Fibroblast of lung (primary cell): ENCODE measurements around the gene KIRREL3. TPM values are rescaled to one million over a fixed set of nuclear protein-coding genes. Genes with fewer than 3 reads are reported as not detected.

Source experiments
- DNase-seq, 2 donors: peaks; one replicate each; pipeline versions ENCODE4 v3.0.0 to v3.0.0-alpha.2; 2010; ENCODE audit warnings: low read depth in 2 of 2
- H2AFZ ChIP-seq: 2 replicates; pipeline ENCODE4 v1.5.1; 2012; ENCODE audit warnings: low read length, control low read depth, inconsistent platforms
- H3K27ac ChIP-seq: 2 replicates; pipeline ENCODE4 v1.5.1; 2011; ENCODE audit warnings: low read length, control low read depth; ENCODE audit not compliant: insufficient read depth
- H3K27me3 ChIP-seq: 2 replicates; pipeline ENCODE4 v1.5.1; 2011; ENCODE audit warnings: mild to moderate bottlenecking, low read length; ENCODE audit not compliant: control insufficient read depth, insufficient read depth
- H3K36me3 ChIP-seq: 2 replicates; pipeline ENCODE4 v1.5.1; 2011; ENCODE audit warnings: low read length; ENCODE audit not compliant: control insufficient read depth, insufficient read depth
- H3K4me1 ChIP-seq: 2 replicates; pipeline ENCODE4 v1.5.1; 2011; ENCODE audit warnings: low read length; ENCODE audit not compliant: control insufficient read depth, insufficient read depth; ENCODE audit errors: extremely low read depth
- H3K4me2 ChIP-seq: 2 replicates; pipeline ENCODE4 v1.5.1; 2011; ENCODE audit warnings: low read length, control low read depth; ENCODE audit not compliant: insufficient read depth; ENCODE audit errors: extremely low read depth
- H3K4me3 ChIP-seq, 4 experiments: fragments of 200-600 bp in 1 of 4; sonication (generic) in 1 of 4; replicated peaks in 1 of 4; 2 replicates each; pipeline ENCODE4 v1.5.1; 2011 to 2016; ENCODE audit warnings: low read length in 4 of 4, low read depth in 3 of 4, mild to moderate bottlenecking in 3 of 4, control low read depth in 2 of 4, inconsistent platforms in 1 of 4, mixed read lengths in 1 of 4; ENCODE audit not compliant: insufficient read depth in 1 of 4; ENCODE audit errors: control extremely low read depth in 1 of 4
- H3K79me2 ChIP-seq: 2 replicates; pipeline ENCODE4 v1.5.1; 2012; ENCODE audit warnings: mild to moderate bottlenecking, low read length, inconsistent platforms; ENCODE audit not compliant: control insufficient read depth, insufficient read depth
- H3K9ac ChIP-seq: 2 replicates; pipeline ENCODE4 v1.5.1; 2011; ENCODE audit warnings: mild to moderate bottlenecking, low read length, control low read depth; ENCODE audit not compliant: insufficient read depth
- H3K9me3 ChIP-seq: 2 replicates; pipeline ENCODE4 v1.5.1; 2012; ENCODE audit warnings: low read depth, low read length; ENCODE audit not compliant: control insufficient read depth, insufficient read depth
- H4K20me1 ChIP-seq: 2 replicates; pipeline ENCODE4 v1.5.1; 2011; ENCODE audit warnings: low read length; ENCODE audit not compliant: control insufficient read depth, insufficient read depth; ENCODE audit errors: extremely low read depth
- CTCF ChIP-seq, 2 donors: IDR thresholded peaks in 1 of 2; conservative IDR thresholded peaks in 1 of 2; 1 replicate in 1 of 2; 2 replicates in 1 of 2; pipeline ENCODE4 v1.5.1; 2011 to 2012; ENCODE audit warnings: low read length in 2 of 2, control low read depth in 1 of 2, inconsistent platforms in 1 of 2, low read depth in 1 of 2, mild to moderate bottlenecking in 1 of 2
- EZH2 ChIP-seq: IDR thresholded peaks from 2 replicates; pipeline ENCODE4 v1.5.1; 2012; ENCODE audit warnings: low read length, control low read depth, mild to moderate bottlenecking; ENCODE audit errors: missing control alignments
- polyA plus RNA-seq, 2 donors: library from polyadenylated mRNA; depleted of rRNA in 1 of 2; stranded (reverse) in 1 of 2; unstranded in 1 of 2; fragments of >200 nt; gene quantifications; 2 replicates each; pipeline ENCODE4 v1.2.1, GENCODE V29; 2011 to 2012; ENCODE audit warnings: missing spikeins in 1 of 2
- total RNA-seq: library from RNA; depleted of rRNA; stranded (reverse); fragments of >200 nt; gene quantifications from 2 replicates; pipeline ENCODE4 v1.2.1, GENCODE V29; 2014

The KIRREL3 gene
- total and polyA plus RNA-seq, 2 donors (not counting 1 experiment from before 2014, with no cell fraction given) = 2.8 to 6.1 TPM

DNA sequence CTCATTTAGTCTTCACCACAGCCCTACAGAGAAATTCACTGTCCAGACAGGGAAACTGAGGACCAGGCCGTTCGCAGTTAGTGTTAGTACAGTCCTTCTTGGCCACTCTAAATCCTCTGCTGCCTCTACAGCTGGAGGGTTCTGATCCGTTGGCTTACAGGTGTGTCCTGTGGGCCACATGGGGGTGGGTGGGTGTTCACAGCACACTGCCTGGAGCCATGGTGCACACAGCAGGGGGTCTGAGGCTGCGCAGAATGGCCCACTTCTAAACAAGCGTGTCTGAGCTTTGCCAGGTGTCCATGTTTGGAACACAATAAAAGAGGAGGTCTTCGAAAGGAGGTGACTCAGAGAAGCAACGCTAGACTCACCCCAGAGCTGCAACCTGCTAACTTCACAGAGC lies 396.1 kb downstream of the KIRREL3 start:
- Histone ChIP-seq H4K20me1 (no peaks in the 10 kb centered on the region), H3K9ac (no peak overlapping the region), H3K4me1 (no peaks in the 10 kb centered on the region), H3K4me2 (no peak overlapping the region), H3K27ac (no peak overlapping the region), H3K4me3 (no peak overlapping the region), H3K79me2 (no peaks in the 10 kb centered on the region), H3K9me3 (no peaks in the 10 kb centered on the region), H3K27me3 (no peaks in the 10 kb centered on the region), H3K36me3 (no peaks in the 10 kb centered on the region), H2AFZ (no peak overlapping the region)
- no peak for DNase-seq
- TF ChIP-seq CTCF (conservative IDR thresholded peaks at IDR 0.05 in 1 of 2, IDR thresholded peaks at IDR 0.05 in 1 of 2; ENCODE audit: low read depth in 1 of 2, low read length in 2 of 2) (no peak), EZH2 (no peak)

DNA sequence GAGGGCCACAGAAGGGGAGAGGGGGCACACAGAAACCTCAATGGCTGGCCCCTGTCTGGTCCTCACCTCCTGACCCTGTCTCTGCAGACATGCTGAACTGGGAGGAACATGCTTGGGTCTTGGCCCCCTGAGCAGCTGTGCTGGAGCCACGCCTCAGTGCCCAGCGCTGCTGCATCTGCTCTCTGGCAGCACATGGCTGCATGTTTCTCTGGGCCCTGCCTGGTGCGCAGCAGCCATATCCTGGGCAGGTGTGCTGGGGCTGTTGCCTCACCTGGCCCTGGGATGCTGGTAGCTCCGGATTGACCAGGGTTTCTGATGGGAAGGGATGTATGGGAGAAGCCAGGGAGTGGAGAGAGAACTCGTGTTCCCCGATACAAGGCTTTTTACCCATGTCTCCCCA lies 397.1 kb downstream of the KIRREL3 start:
- H3K4me2 ChIP-seq = no peak overlapping the region
- H3K27me3 ChIP-seq = no peaks in the 10 kb centered on the region
- no peaks in the 10 kb centered on the region for H4K20me1 ChIP-seq
- H3K9me3 ChIP-seq = no peaks in the 10 kb centered on the region
- no peak overlapping the region for H3K9ac ChIP-seq
- DNase-seq = no peak
- no peak overlapping the region for H3K4me3 ChIP-seq
- no peaks in the 10 kb centered on the region for H3K4me1 ChIP-seq
- H3K27ac ChIP-seq = no peak overlapping the region
- no peak overlapping the region for H2AFZ ChIP-seq
- TF ChIP-seq EZH2 = no peak
- no peak for TF ChIP-seq CTCF (conservative IDR thresholded peaks at IDR 0.05 in 1 of 2, IDR thresholded peaks at IDR 0.05 in 1 of 2; ENCODE audit: low read depth in 1 of 2, low read length in 2 of 2)
- H3K36me3 ChIP-seq = no peaks in the 10 kb centered on the region
- H3K79me2 ChIP-seq = no peaks in the 10 kb centered on the region

DNA sequence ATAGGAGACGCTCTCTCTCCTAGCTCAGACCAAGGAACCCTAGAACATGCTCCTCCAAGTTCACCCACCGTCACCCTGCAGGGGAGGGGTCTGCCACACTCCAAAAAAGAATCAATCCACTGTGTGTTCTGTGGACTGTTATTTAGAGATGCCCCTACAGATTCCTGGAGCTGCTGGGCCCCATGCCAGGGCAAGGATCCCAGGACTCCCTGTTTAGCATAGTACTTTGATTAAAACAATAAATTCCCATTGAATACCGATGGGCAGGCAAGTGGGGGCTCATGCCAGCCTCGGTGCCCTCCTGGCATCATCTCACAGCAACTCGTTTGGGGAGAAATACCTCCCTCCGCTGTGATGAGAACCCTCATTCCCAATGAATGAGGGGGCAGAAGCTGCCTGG lies 397.6 kb downstream of the KIRREL3 start:
- Histone ChIP-seq H3K4me3 (no peak overlapping the region), H3K27me3 (no peaks in the 10 kb centered on the region), H3K27ac (no peak overlapping the region), H2AFZ (no peak overlapping the region), H3K79me2 (no peaks in the 10 kb centered on the region), H3K4me2 (no peak overlapping the region), H3K36me3 (no peaks in the 10 kb centered on the region), H3K4me1 (no peaks in the 10 kb centered on the region), H3K9me3 (no peaks in the 10 kb centered on the region), H4K20me1 (no peaks in the 10 kb centered on the region), H3K9ac (no peak overlapping the region)
- TF ChIP-seq CTCF (conservative IDR thresholded peaks at IDR 0.05 in 1 of 2, IDR thresholded peaks at IDR 0.05 in 1 of 2; ENCODE audit: low read depth in 1 of 2, low read length in 2 of 2) (no peak), EZH2 (no peak)
- DNase-seq = no peak
